ENCODE data around the gene SCART1. TPM values are rescaled to one million over a fixed set of nuclear protein-coding genes. Genes with fewer than 3 reads are reported as not detected.
A peak's percentile ranks its signal among the peaks of the same experiment; 100 is the strongest.

Gene SCART1
- total RNA-seq, 1 experiment from 2014 or later, result 0.50 TPM

DNA sequence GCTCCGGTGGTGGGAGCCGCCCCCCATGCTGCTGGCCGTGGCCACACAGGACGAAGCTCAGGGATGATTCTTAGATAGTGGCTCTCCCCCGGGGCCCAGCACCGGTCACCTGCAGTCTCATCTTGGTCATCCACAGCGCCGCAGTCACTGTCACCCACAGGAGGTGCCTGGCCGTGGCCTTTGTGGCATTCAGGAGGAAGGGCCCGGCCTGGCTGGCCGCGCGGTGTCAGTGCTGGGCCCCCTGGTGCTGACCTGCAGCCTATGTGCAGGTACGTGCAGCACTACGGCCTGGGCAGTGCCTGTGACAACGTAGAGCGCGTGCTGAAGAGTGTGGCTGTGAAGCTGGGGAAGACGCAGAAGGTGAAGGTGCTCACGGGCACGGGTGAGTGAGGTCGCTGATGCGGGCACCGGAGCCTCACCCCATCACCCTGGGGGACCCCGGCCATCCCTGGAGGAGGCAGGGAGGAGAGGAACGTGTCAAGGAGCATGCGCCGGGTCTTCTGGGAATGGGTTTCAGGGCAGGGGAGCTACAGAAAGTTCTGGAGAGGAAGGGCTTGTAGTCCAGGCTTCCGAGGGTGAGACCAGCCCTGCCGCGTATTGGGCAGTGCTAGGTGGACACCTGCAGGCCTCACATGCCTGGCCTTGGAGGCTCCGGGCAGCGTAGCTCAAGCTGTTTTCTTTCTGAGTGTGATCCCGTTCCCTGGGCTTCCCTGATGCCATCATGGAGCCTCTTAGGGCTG lies 34.4 kb upstream of the SCART1 start:
- H4K5ac ChIP-seq (ENCODE audit: insufficient read length, low read depth, low read length), result no peak overlapping the region

More for the DNA sequence above, 34.4 kb upstream of the SCART1 start:
- TF ChIP-seq, protein P1, sequence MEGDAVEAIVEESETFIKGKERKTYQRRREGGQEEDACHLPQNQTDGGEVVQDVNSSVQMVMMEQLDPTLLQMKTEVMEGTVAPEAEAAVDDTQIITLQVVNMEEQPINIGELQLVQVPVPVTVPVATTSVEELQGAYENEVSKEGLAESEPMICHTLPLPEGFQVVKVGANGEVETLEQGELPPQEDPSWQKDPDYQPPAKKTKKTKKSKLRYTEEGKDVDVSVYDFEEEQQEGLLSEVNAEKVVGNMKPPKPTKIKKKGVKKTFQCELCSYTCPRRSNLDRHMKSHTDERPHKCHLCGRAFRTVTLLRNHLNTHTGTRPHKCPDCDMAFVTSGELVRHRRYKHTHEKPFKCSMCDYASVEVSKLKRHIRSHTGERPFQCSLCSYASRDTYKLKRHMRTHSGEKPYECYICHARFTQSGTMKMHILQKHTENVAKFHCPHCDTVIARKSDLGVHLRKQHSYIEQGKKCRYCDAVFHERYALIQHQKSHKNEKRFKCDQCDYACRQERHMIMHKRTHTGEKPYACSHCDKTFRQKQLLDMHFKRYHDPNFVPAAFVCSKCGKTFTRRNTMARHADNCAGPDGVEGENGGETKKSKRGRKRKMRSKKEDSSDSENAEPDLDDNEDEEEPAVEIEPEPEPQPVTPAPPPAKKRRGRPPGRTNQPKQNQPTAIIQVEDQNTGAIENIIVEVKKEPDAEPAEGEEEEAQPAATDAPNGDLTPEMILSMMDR (conservative IDR thresholded peaks at IDR 0.05), result no peak
- Histone ChIP-seq H3K18ac (ENCODE audit: insufficient read length, low read depth, low read length) (no peak overlapping the region), H4K91ac (ENCODE audit: insufficient read length, low read depth, low read length) (no peak overlapping the region), H3K79me2 (ENCODE audit: insufficient read depth, low read length) (no peaks in the 10 kb centered on the region), H3K9me3 (ENCODE audit: control insufficient read depth, low read depth, low read length) (peaks cover 6% of the 10 kb centered on the region), H2BK15ac (ENCODE audit: low read depth, low read length) (no peak overlapping the region), H2BK120ac (ENCODE audit: low read depth, low read length, poor library complexity, severe bottlenecking) (no peak overlapping the region), H3K27ac (ENCODE audit: insufficient read length, low read depth, low read length) (no peak overlapping the region), H3K56ac (ENCODE audit: insufficient read length, low read depth, low read length) (no peak overlapping the region), H2BK20ac (ENCODE audit: low read depth, low read length, poor library complexity, severe bottlenecking) (no peak overlapping the region), H4K8ac (replicated peaks; ENCODE audit: insufficient read length, low read depth, low read length) (no peak overlapping the region), H3K23ac (ENCODE audit: insufficient read length, low read depth, low read length) (no peak overlapping the region), H2AFZ (ENCODE audit: low read length) (no peak overlapping the region), H2BK5ac (ENCODE audit: insufficient read length, low read length) (no peak overlapping the region), H3K14ac (ENCODE audit: insufficient read depth, low read length) (no peak overlapping the region), H3K9ac (ENCODE audit: extremely low read depth, insufficient read length, low read length) (no peak overlapping the region), H3K79me1 (ENCODE audit: insufficient read depth, low read depth, low read length, poor library complexity, severe bottlenecking) (no peaks in the 10 kb centered on the region), H3T11ph (ENCODE audit: low read length) (no peak overlapping the region), H3K23me2 (ENCODE audit: insufficient read length, low read depth, low read length, poor library complexity, severe bottlenecking) (peaks cover 3% of the 10 kb centered on the region), H3K4me1 (ENCODE audit: insufficient read depth, low read length) (no peaks in the 10 kb centered on the region), H3K4me2 (ENCODE audit: insufficient read depth, insufficient read length, low read length) (no peak overlapping the region), H2BK12ac (ENCODE audit: insufficient read length, low read depth, low read length) (no peak overlapping the region), H2AK5ac (ENCODE audit: insufficient read length, low read length) (no peak overlapping the region), H4K20me1 (ENCODE audit: control insufficient read depth, insufficient read depth, insufficient read length) (peaks cover 4% of the 10 kb centered on the region), H3K27me3 (ENCODE audit: insufficient read depth, low read length) (no peaks in the 10 kb centered on the region), H3K4ac (ENCODE audit: low read depth, low read length) (no peak overlapping the region)
- H3K9me3 Mint-ChIP-seq, result peaks cover 8 to 15% of the 10 kb centered on the region in 2 experiments
- H3K36me3 Mint-ChIP-seq (ENCODE audit: insufficient read depth in 1 of 3, low read depth in 3 of 3), result peaks cover 20 to 35% (median 29%) of the 10 kb centered on the region in 3 experiments
- peaks cover 11% of the 10 kb centered on the region for H3K27me3 Mint-ChIP-seq (ENCODE audit: low read depth)
- H3K4me1 Mint-ChIP-seq, result no peaks in the 10 kb centered on the region
- peak; percentile 20 for DNase-seq
- 0 out of 7 replicates have a peak overlapping the region, but pooled peaks of 1 of the 3 experiments have one; percentile 21 for H3K27ac Mint-ChIP-seq
- no peak overlapping the region; a peak in 1 of 5 replicates for H3K4me3 Mint-ChIP-seq
- no CpG with 5 or more reads among the region's 34 CpGs for WGBS (ENCODE audit: extremely low coverage, insufficient read length, low lambda C conversion rate)

All from H9 (cell line).